MM.1S (cell line): Measurements from ENCODE around the gene SIL1.

Source experiments
- DNase-seq: peaks from one replicate; pipeline ENCODE4 v3.0.0-alpha.2; 2015
- H2AFZ ChIP-seq: fragments of 300-600 bp; sonication (generic); 2 replicates; pipeline ENCODE4 v1.6.0; 2016; ENCODE audit warnings: antibody characterized with exemption, low read length
- H3F3A ChIP-seq: fragments of 300-600 bp; sonication (generic); 2 replicates; pipeline ENCODE4 v1.6.1; 2016; ENCODE audit warnings: mild to moderate bottlenecking, antibody characterized with exemption, low read length, moderate library complexity, mixed read lengths; ENCODE audit not compliant: insufficient read depth
- H3K27ac ChIP-seq: fragments of 300-600 bp; sonication (generic); 2 replicates; pipeline ENCODE4 v1.5.1; 2016; ENCODE audit warnings: mild to moderate bottlenecking, low read length
- H3K27me3 ChIP-seq: fragments of 300-600 bp; sonication (generic); replicated peaks from 2 replicates; pipeline ENCODE4 v1.6.0; 2016; ENCODE audit warnings: low read length; ENCODE audit not compliant: insufficient read depth
- H3K36me3 ChIP-seq: fragments of 300-600 bp; sonication (generic); replicated peaks from 2 replicates; pipeline ENCODE4 v1.6.1; 2016; ENCODE audit warnings: mild to moderate bottlenecking, low read length, mixed read lengths; ENCODE audit not compliant: insufficient read depth
- H3K4me1 ChIP-seq: fragments of 300-600 bp; sonication (generic); 2 replicates; pipeline ENCODE4 v1.6.1; 2016; ENCODE audit warnings: low read length, mixed read lengths
- H3K4me2 ChIP-seq: fragments of 300-600 bp; sonication (generic); 2 replicates; pipeline ENCODE4 v1.6.0; 2016; ENCODE audit warnings: low read depth, low read length
- H3K4me3 ChIP-seq: fragments of 300-600 bp; sonication (generic); 2 replicates; pipeline ENCODE4 v1.5.1; 2016; ENCODE audit warnings: low read length, mixed read lengths
- H3K79me2 ChIP-seq: fragments of 300-600 bp; sonication (generic); 2 replicates; pipeline ENCODE4 v1.6.1; 2016; ENCODE audit warnings: mixed run types, low read length, mixed read lengths
- H3K9ac ChIP-seq: fragments of 300-600 bp; sonication (generic); 2 replicates; pipeline ENCODE4 v1.6.1; 2016; ENCODE audit warnings: low read length, mixed read lengths
- H3K9me2 ChIP-seq: fragments of 300-600 bp; sonication (generic); replicated peaks from 2 replicates; pipeline ENCODE4 v1.6.1; 2016; ENCODE audit warnings: mild to moderate bottlenecking, low read length, mixed read lengths; ENCODE audit not compliant: insufficient read depth
- H3K9me3 ChIP-seq: fragments of 300-600 bp; sonication (generic); replicated peaks from 2 replicates; pipeline ENCODE4 v1.6.1; 2016; ENCODE audit warnings: mild to moderate bottlenecking, low read length, mixed read lengths; ENCODE audit not compliant: insufficient read depth
- H4K20me1 ChIP-seq: fragments of 300-600 bp; sonication (generic); 2 replicates; pipeline ENCODE4 v1.6.1; 2016; ENCODE audit warnings: mild to moderate bottlenecking, low read length, moderate library complexity, mixed read lengths; ENCODE audit not compliant: insufficient read depth
- EZH2 ChIP-seq: fragments of 300-600 bp; sonication (generic); optimal IDR thresholded peaks from 2 replicates; pipeline ENCODE3; 2017; ENCODE audit warnings: low read depth, mild to moderate bottlenecking, antibody characterized with exemption, low read length, mixed read lengths
- EZH2phosphoT487 ChIP-seq: fragments of 300-600 bp; sonication (generic); IDR thresholded peaks from 2 replicates; pipeline ENCODE4 v1.6.1; 2018; ENCODE audit warnings: antibody characterized with exemption, low read length
- TF ChIP-seq, protein P1 (sequence below): fragments of 300-600 bp; sonication (generic); IDR thresholded peaks from 2 replicates; pipeline ENCODE4 v1.5.1; 2016; ENCODE audit warnings: antibody characterized with exemption, low read length, mixed read lengths

SIL1 gene

DNA sequence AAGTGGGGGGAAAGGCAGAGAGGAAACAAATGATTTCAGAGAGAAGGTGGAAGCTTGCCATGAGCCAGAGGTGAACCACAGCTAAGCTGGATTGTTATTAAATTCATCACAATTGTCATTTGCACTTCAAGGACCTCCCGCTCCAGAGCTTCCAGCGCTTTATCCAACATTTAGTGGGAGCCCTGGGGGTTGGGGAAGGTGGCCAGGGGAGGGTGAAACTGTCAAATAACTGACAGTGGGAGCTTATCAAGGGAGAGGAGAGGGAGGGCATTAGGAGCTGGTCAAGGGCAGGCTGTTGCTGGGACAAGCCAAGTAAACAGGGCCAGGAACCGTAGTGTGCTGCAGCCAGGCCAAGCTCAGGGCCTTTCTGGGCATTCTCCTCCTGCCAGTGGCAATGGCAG, 71.5 kb downstream of the SIL1 start:
- no peaks in the 10 kb centered on the region for H3F3A ChIP-seq
- no peaks in the 10 kb centered on the region for H3K9me3 ChIP-seq
- H4K20me1 ChIP-seq, result no peaks in the 10 kb centered on the region
- TF ChIP-seq EZH2 (no peak), EZH2phosphoT487 (no peak)
- TF ChIP-seq, protein P1, sequence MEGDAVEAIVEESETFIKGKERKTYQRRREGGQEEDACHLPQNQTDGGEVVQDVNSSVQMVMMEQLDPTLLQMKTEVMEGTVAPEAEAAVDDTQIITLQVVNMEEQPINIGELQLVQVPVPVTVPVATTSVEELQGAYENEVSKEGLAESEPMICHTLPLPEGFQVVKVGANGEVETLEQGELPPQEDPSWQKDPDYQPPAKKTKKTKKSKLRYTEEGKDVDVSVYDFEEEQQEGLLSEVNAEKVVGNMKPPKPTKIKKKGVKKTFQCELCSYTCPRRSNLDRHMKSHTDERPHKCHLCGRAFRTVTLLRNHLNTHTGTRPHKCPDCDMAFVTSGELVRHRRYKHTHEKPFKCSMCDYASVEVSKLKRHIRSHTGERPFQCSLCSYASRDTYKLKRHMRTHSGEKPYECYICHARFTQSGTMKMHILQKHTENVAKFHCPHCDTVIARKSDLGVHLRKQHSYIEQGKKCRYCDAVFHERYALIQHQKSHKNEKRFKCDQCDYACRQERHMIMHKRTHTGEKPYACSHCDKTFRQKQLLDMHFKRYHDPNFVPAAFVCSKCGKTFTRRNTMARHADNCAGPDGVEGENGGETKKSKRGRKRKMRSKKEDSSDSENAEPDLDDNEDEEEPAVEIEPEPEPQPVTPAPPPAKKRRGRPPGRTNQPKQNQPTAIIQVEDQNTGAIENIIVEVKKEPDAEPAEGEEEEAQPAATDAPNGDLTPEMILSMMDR, result no peak
- H3K4me2 ChIP-seq, result no peak overlapping the region
- no peak overlapping the region for H3K27ac ChIP-seq
- no peaks in the 10 kb centered on the region for H3K36me3 ChIP-seq
- H3K9me2 ChIP-seq, result no peaks in the 10 kb centered on the region
- no peaks in the 10 kb centered on the region for H3K4me1 ChIP-seq
- no peak for DNase-seq
- H3K9ac ChIP-seq, result no peak overlapping the region
- no peaks in the 10 kb centered on the region for H3K79me2 ChIP-seq
- H2AFZ ChIP-seq, result no peak overlapping the region
- H3K27me3 ChIP-seq, result no peaks in the 10 kb centered on the region
- H3K4me3 ChIP-seq, result no peak overlapping the region

DNA sequence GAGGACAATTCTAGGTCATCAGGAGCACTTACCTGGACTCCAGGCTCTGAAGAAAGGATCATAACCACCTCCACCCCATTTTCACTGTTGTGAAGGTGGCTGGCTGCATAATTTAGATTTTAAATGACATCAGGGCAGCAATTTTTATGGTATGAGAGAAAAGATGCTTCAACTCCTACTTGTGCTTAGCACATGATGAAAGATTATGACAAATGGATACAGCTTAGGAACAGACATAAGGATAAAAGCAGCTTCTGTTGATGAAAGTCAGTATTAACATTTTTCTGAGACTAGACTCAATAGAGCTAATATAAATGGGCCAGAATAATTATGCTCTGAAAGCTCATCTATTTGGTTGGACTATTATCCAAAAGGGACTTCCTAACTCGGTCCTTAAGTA, 72.2 kb downstream of the SIL1 start:
- Histone ChIP-seq H3K27ac (no peak overlapping the region), H3K4me3 (no peak overlapping the region), H3K4me1 (no peaks in the 10 kb centered on the region), H3K27me3 (no peaks in the 10 kb centered on the region), H3F3A (no peaks in the 10 kb centered on the region), H3K4me2 (no peak overlapping the region), H2AFZ (no peak overlapping the region), H3K9me3 (no peaks in the 10 kb centered on the region), H3K36me3 (no peaks in the 10 kb centered on the region), H3K9ac (no peak overlapping the region), H3K9me2 (no peaks in the 10 kb centered on the region), H3K79me2 (no peaks in the 10 kb centered on the region), H4K20me1 (no peaks in the 10 kb centered on the region)
- TF ChIP-seq EZH2phosphoT487 (no peak), EZH2 (no peak)
- TF ChIP-seq, protein P1, result no peak
- no peak for DNase-seq

DNA sequence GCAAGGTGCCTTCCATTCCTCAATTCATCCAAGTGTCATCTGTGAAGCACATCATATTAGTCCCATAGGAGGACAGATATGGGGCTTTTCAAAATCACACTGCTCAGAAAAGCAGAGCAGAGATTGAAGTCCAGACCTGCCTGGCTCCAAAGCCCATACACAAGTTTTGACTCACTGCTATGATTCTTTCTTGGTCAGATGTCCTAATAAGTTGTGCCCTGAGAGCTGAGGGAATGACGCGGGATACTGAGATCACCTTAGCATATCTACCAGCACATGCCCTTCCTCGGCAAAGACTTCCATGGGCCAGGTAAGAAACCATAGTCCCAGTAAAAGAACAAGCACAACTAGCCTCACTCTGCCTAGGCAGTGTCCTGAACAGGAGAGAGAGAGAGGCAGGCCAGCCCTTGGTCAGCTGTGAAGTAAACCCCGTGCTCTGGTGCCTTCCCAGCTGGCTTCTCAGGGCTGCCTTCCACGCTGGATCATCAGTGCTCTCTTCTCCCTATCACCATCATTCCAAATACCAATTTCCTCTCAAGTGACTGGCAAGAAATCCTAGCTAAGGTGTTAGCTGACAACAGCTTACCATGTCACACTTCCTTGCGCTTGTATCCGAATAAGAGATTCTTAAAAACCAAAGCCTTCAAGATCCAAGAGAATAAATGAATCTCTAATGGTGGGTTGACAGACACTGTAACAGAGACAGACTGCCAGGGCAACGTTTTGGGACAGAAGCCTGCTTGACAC, 73.2 kb downstream of the SIL1 start:
- no peak for DNase-seq
- Histone ChIP-seq H2AFZ (no peak overlapping the region), H3K79me2 (no peaks in the 10 kb centered on the region), H3K27me3 (no peaks in the 10 kb centered on the region), H3K4me1 (no peaks in the 10 kb centered on the region), H3K4me2 (no peak overlapping the region), H3F3A (no peaks in the 10 kb centered on the region), H3K27ac (no peak overlapping the region), H3K4me3 (no peak overlapping the region), H3K36me3 (no peaks in the 10 kb centered on the region), H4K20me1 (no peaks in the 10 kb centered on the region), H3K9me3 (no peaks in the 10 kb centered on the region), H3K9ac (no peak overlapping the region), H3K9me2 (no peaks in the 10 kb centered on the region)
- TF ChIP-seq EZH2phosphoT487 (no peak), EZH2 (no peak)
- TF ChIP-seq, protein P1, result no peak
